ENCODE data around the gene RHOJ. TPM values are rescaled to one million over a fixed set of nuclear protein-coding genes. Genes with fewer than 3 reads are reported as not detected.

The RHOJ gene
- total RNA-seq, 1 donor from 2014 or later = 12.9 TPM

- Histone ChIP-seq H3K4me3 (no peak overlapping the region), H3K36me3 (peaks cover 6 to 19% of the 10 kb centered on the region in 2 donors), H3K27me3 (no peaks in the 10 kb centered on the region), H3K27ac (no peak overlapping the region), H3K9me3 (no peaks in the 10 kb centered on the region), H3K4me1 (no peaks in the 10 kb centered on the region)
- DNase-seq (ENCODE audit: low spot score in 2 of 2) = no peak
- intact Hi-C loops (cut with DNase I) = no loop called here
- no peak for TF ChIP-seq CTCF (IDR thresholded peaks at IDR 0.05)
These were observed 79.6 kb downstream of the RHOJ start for GRCh38 chr14:63283884-63284248.

GRCh38 chr14:63286071-63286470 lies 81.8 kb downstream of the RHOJ start:
- TF ChIP-seq CTCF (IDR thresholded peaks at IDR 0.05) = no peak

GRCh38 chr14:63287666-63288483 lies 83.6 kb downstream of the RHOJ start:
- Histone ChIP-seq H3K27me3 (no peaks in the 10 kb centered on the region), H3K4me3 (no peak overlapping the region), H3K9me3 (no peaks in the 10 kb centered on the region), H3K27ac (no peak overlapping the region), H3K4me1 (no peaks in the 10 kb centered on the region), H3K36me3 (peaks cover 14 to 35% of the 10 kb centered on the region in 2 donors)
- DNase-seq (ENCODE audit: low spot score in 2 of 2) = no peak
- TF ChIP-seq CTCF (IDR thresholded peaks at IDR 0.05) = no peak
- intact Hi-C loops (cut with DNase I) = loop anchor here (5.0 kb wide), 1 partner anchor 1756 kb away; no protein-coding TSS in a partner anchor

More at GRCh38 chr14:63286071-63286470, 81.8 kb downstream of the RHOJ start:
- no peaks in the 10 kb centered on the region for H3K4me1 ChIP-seq
- no peaks in the 10 kb centered on the region for H3K27me3 ChIP-seq
- no peak overlapping the region for H3K27ac ChIP-seq
- peaks cover 11 to 21% of the 10 kb centered on the region in 2 donors for H3K36me3 ChIP-seq
- intact Hi-C loops (cut with DNase I) = loop anchor here (5.0 kb wide), 1 partner anchor 1754 kb away; no protein-coding TSS in a partner anchor
- no peaks in the 10 kb centered on the region for H3K9me3 ChIP-seq
- H3K4me3 ChIP-seq = no peak overlapping the region
- DNase-seq (ENCODE audit: low spot score in 2 of 2) = no peak

GRCh38 chr14:63288853-63289252 lies 84.6 kb downstream of the RHOJ start:
- peaks cover 14 to 33% of the 10 kb centered on the region in 2 donors for H3K36me3 ChIP-seq
- TF ChIP-seq CTCF (IDR thresholded peaks at IDR 0.05) = no peak
- no peak overlapping the region for H3K4me3 ChIP-seq
- H3K27ac ChIP-seq = no peak overlapping the region
- intact Hi-C loops (cut with DNase I) = loop anchor here (5.0 kb wide), 1 partner anchor 1757 kb away; no protein-coding TSS in a partner anchor
- H3K4me1 ChIP-seq = no peaks in the 10 kb centered on the region
- no peaks in the 10 kb centered on the region for H3K27me3 ChIP-seq
- DNase-seq (ENCODE audit: low spot score in 2 of 2) = no peak
- H3K9me3 ChIP-seq = no peaks in the 10 kb centered on the region

GRCh38 chr14:63290741-63291430 lies 86.6 kb downstream of the RHOJ start:
- DNase-seq (ENCODE audit: low spot score in 2 of 2) = no peak
- no peaks in the 10 kb centered on the region for H3K9me3 ChIP-seq
- intact Hi-C loops (cut with DNase I) = no loop called here
- H3K4me1 ChIP-seq = no peaks in the 10 kb centered on the region
- H3K36me3 ChIP-seq = peaks cover 14 to 28% of the 10 kb centered on the region in 2 donors
- TF ChIP-seq CTCF (IDR thresholded peaks at IDR 0.05) = no peak
- H3K27ac ChIP-seq = no peak overlapping the region
- no peaks in the 10 kb centered on the region for H3K27me3 ChIP-seq
- no peak overlapping the region for H3K4me3 ChIP-seq

Data from ascending aorta (tissue), 2 donors.